Right atrium auricular region (tissue), 2 donors: ENCODE measurements around the gene ADGRA1. TPM values are rescaled to one million over a fixed set of nuclear protein-coding genes. Genes with fewer than 3 reads are reported as not detected.

ENCODE experiments used
- DNase-seq: peaks from one replicate; pipeline ENCODE4 v3.0.0-alpha.2; 2019; ENCODE audit warnings: low spot score
- H3K27ac ChIP-seq, 2 donors: fragments of 200-600 bp; sonication (generic); 1 replicate in 1 of 2; 2 replicates in 1 of 2; pipeline ENCODE4 v1.5.1; 2016 to 2019
- H3K27me3 ChIP-seq, 2 donors: fragments of 200-600 bp; sonication (generic); one replicate each; pipeline versions ENCODE4 v1.5.1 to v1.6.0; 2017 to 2019
- H3K36me3 ChIP-seq: fragments of 200-600 bp; sonication (generic); one replicate; pipeline ENCODE4 v1.5.1; 2016
- H3K4me1 ChIP-seq, 2 donors: fragments of 200-600 bp; sonication (generic); one replicate each; pipeline versions ENCODE4 v1.5.1 to v1.6.0; 2017 to 2019
- H3K4me3 ChIP-seq, 2 donors: fragments of 200-600 bp; sonication (generic); 1 replicate in 1 of 2; 2 replicates in 1 of 2; pipeline ENCODE4 v1.5.1; 2017 to 2019; ENCODE audit warnings: mild to moderate bottlenecking in 1 of 2, moderate library complexity in 1 of 2
- H3K9me3 ChIP-seq, 2 donors: fragments of 200-600 bp; sonication (generic); one replicate each; pipeline ENCODE4 v1.5.1; 2019
- total RNA-seq, 2 donors: library from RNA; depleted of rRNA; stranded (reverse); fragments of >200 nt; gene quantifications; one replicate each; pipeline ENCODE4 v1.1.0, GENCODE V29; 2016
- TF ChIP-seq, protein P1 (sequence below), 2 donors: fragments of 200-600 bp; sonication (generic); IDR thresholded peaks; one replicate each; pipeline ENCODE4 v1.5.1; 2019; ENCODE audit warnings: antibody characterized with exemption in 2 of 2

Gene ADGRA1
- total RNA-seq, 2 donors from 2014 or later = 0.11 to 0.51 TPM

DNA sequence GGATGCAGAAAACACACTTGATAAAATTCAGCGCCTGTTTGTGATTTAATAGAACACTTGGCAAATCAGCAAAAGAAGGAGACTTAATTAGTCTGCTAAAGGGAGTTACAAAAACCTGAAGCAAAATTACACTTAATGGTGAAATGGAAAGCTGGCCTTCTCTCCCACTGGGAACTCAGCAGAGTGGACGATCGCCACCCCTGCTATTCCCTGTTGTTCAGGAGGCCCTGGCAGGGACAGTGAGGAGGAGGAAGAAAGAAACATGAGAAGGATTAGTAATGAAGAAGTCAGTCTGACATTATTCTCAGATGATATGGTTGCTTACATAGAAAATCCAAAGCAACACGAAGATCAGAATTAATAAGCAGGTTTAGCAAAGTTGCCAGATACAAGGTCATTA lies 66.7 kb downstream of the ADGRA1 start:
- no peak for DNase-seq
- Histone ChIP-seq H3K27me3 (no peaks in the 10 kb centered on the region), H3K9me3 (peaks cover 0 to 6% of the 10 kb centered on the region in 2 donors), H3K4me3 (no peak overlapping the region), H3K27ac (no peak overlapping the region), H3K4me1 (no peaks in the 10 kb centered on the region), H3K36me3 (no peaks in the 10 kb centered on the region)
- TF ChIP-seq, protein P1, sequence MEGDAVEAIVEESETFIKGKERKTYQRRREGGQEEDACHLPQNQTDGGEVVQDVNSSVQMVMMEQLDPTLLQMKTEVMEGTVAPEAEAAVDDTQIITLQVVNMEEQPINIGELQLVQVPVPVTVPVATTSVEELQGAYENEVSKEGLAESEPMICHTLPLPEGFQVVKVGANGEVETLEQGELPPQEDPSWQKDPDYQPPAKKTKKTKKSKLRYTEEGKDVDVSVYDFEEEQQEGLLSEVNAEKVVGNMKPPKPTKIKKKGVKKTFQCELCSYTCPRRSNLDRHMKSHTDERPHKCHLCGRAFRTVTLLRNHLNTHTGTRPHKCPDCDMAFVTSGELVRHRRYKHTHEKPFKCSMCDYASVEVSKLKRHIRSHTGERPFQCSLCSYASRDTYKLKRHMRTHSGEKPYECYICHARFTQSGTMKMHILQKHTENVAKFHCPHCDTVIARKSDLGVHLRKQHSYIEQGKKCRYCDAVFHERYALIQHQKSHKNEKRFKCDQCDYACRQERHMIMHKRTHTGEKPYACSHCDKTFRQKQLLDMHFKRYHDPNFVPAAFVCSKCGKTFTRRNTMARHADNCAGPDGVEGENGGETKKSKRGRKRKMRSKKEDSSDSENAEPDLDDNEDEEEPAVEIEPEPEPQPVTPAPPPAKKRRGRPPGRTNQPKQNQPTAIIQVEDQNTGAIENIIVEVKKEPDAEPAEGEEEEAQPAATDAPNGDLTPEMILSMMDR (IDR thresholded peaks at IDR 0.05) = no peak

- TF ChIP-seq, protein P1 (IDR thresholded peaks at IDR 0.05) = no peak
- no peak overlapping the region for H3K27ac ChIP-seq
- H3K36me3 ChIP-seq = no peaks in the 10 kb centered on the region
- peaks cover 0 to 2% of the 10 kb centered on the region in 2 donors for H3K9me3 ChIP-seq
- DNase-seq = no peak
- H3K27me3 ChIP-seq = no peaks in the 10 kb centered on the region
- no peak overlapping the region for H3K4me3 ChIP-seq
- H3K4me1 ChIP-seq = no peaks in the 10 kb centered on the region
These were observed 67.5 kb downstream of the ADGRA1 start for GRCh38 chr10:133154996-133155778.

- Histone ChIP-seq H3K36me3 (no peaks in the 10 kb centered on the region), H3K27me3 (peaks cover 0 to 5% of the 10 kb centered on the region in 2 donors), H3K4me1 (peaks cover 0 to 13% of the 10 kb centered on the region in 2 donors), H3K9me3 (no peaks in the 10 kb centered on the region), H3K4me3 (no peak overlapping the region), H3K27ac (no peak overlapping the region)
- no peak for DNase-seq
- TF ChIP-seq, protein P1 (IDR thresholded peaks at IDR 0.05) = no peak
These were observed 69.2 kb downstream of the ADGRA1 start for GRCh38 chr10:133156674-133157579.

DNA sequence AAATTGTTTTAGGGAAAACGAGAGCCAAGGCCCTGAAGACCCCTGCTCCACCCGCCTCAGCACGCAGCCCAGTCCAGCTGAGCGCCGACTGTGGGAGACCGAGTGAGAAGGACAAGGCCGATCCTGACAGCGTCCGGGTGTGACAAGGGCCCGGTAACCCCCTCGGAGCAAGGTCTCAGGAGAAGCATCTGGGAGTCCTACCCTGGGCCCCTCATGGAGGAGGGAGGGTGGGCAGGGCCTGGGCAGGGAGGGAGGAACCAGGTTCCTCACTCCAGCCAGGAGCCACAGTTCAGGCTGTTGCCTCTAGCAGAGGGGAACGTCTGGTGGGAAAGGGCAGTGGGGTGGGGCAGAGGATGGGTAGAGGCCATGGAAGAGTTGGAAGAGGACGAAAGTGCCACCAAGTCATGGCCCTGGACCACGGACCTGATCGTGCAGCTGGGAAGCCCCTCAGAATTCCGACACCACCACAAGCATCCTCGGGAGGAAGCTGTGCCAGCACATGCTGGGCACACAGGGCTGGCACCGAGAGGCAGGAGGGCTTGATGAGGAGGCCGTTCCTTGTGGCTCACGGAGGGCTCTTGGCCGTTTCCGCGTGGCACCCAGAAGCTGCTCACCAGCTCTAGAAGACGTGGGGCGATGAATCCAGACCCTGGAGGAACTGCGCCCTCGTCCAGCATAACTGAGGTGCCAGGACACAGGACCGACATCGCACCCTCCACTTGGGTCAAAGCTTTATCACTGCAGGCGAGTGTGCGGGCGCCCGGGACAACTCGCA lies 70.1 kb downstream of the ADGRA1 start:
- TF ChIP-seq, protein P1 (IDR thresholded peaks at IDR 0.05) = no peak
- Histone ChIP-seq H3K9me3 (no peaks in the 10 kb centered on the region), H3K27me3 (peaks cover 0 to 5% of the 10 kb centered on the region in 2 donors), H3K36me3 (no peaks in the 10 kb centered on the region), H3K4me3 (no peak overlapping the region), H3K27ac (no peak overlapping the region), H3K4me1 (peaks cover 0 to 13% of the 10 kb centered on the region in 2 donors)
- no peak for DNase-seq

GRCh38 chr10:133158437-133158755 lies 70.7 kb downstream of the ADGRA1 start:
- Histone ChIP-seq H3K27ac (no peak overlapping the region), H3K36me3 (no peaks in the 10 kb centered on the region), H3K27me3 (peaks cover 0 to 5% of the 10 kb centered on the region in 2 donors), H3K4me1 (peaks cover 0 to 13% of the 10 kb centered on the region in 2 donors), H3K9me3 (no peaks in the 10 kb centered on the region), H3K4me3 (no peak overlapping the region)
- TF ChIP-seq, protein P1 (IDR thresholded peaks at IDR 0.05) = no peak
- no peak for DNase-seq
